AG04449 (cell line): Measurements from ENCODE around the gene LZTR1.
A peak's percentile ranks its signal among the peaks of the same experiment; 100 is the strongest.

Experiments used
- CTCF ChIA-PET: fragments of 350-600 bp; formaldehyde crosslinking; extraction: SDS; loops from one replicate; lab custom pipeline; 2021; ENCODE audit warnings: antibody characterized with exemption; lab: Yijun Ruan, JAX
- POLR2A ChIA-PET: fragments of 400-600, 350-600 bp; formaldehyde crosslinking; extraction: SDS; loops from one replicate; lab custom pipeline; 2020; ENCODE audit warnings: antibody characterized with exemption, inconsistent platforms; lab: Yijun Ruan, JAX
- DNase-seq: peaks from one replicate; pipeline ENCODE4 v3.0.0-alpha.2; 2010; ENCODE audit warnings: low read depth, low spot score
- H3K4me3 ChIP-seq: 2 replicates; pipeline ENCODE4 v1.5.1; 2011; ENCODE audit warnings: low read depth, mild to moderate bottlenecking, control low read depth, low read length
- TF ChIP-seq, protein P1 (sequence below): IDR thresholded peaks from one replicate; pipeline ENCODE4 v1.5.1; 2011; ENCODE audit warnings: mild to moderate bottlenecking, moderate library complexity, low read length, control low read depth, inconsistent platforms; ENCODE audit not compliant: insufficient read depth; ENCODE audit errors: missing control alignments

The LZTR1 gene

DNA sequence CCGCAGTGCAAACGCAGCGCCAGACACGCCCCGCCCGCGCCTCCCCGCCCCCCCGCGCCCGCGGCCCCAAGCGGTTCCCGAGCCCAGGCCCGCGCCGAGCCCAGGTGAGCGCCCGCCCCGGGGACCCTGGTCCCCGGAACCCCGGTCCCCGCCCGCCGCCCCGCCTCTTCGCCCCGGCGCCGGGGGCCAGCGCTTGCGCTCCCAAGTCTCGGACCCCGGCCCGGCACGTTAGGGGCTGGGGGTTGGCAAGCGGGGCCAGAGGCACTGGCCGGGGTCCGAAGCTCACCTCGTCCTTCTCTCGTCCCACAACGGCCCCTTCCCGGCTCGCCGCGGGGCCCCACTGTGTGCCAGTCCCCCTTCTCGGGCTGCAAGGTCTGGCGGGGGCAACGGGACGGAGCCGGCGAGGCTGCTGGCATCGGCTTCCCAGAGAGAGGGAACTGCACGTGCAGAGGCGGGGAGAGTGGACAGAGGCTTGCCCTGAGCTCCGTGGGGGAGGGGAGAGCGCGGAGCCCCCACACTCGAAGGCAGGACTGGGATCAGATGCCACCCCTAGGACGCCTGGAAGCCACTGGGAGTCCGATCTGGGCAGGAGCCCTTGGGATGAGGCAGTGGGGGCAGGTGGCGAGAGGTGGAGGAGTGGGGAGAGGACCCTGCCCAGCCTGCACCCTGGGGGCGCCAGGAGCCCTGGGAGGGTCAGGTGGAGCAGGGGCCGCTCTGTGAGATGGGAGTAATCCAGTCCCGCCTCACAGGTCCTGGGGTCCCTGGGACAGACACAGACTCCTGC is 16.8 kb upstream of the LZTR1 start:
- TF ChIP-seq, protein P1, sequence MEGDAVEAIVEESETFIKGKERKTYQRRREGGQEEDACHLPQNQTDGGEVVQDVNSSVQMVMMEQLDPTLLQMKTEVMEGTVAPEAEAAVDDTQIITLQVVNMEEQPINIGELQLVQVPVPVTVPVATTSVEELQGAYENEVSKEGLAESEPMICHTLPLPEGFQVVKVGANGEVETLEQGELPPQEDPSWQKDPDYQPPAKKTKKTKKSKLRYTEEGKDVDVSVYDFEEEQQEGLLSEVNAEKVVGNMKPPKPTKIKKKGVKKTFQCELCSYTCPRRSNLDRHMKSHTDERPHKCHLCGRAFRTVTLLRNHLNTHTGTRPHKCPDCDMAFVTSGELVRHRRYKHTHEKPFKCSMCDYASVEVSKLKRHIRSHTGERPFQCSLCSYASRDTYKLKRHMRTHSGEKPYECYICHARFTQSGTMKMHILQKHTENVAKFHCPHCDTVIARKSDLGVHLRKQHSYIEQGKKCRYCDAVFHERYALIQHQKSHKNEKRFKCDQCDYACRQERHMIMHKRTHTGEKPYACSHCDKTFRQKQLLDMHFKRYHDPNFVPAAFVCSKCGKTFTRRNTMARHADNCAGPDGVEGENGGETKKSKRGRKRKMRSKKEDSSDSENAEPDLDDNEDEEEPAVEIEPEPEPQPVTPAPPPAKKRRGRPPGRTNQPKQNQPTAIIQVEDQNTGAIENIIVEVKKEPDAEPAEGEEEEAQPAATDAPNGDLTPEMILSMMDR: no peak
- DNase-seq: no peak
- ChIA-PET CTCF (interaction anchor here (1.2 to 2.6 kb wide), 2 partner anchors 17 to 49 kb away, joined by 3 to 6 read pairs; partner anchors contain the start of gene LZTR1), POLR2A (no interaction called here)
- peak overlapping the region; percentile 9; the same call in 1 of the 2 replicates for H3K4me3 ChIP-seq

- ChIA-PET CTCF (interaction anchor here (1.9 to 2.6 kb wide), 2 partner anchors 16 kb away, joined by 6 to 16 read pairs; partner anchors contain the start of gene LZTR1), POLR2A (no interaction called here)
- no peak overlapping the region for H3K4me3 ChIP-seq
- no peak for DNase-seq
- TF ChIP-seq, protein P1: no peak
These were observed 15.9 kb upstream of the LZTR1 start for GRCh38 chr22:20965888-20966855.

- H3K4me3 ChIP-seq: no peak within 1 kb of the TSS
- ChIA-PET POLR2A (no interaction called here), CTCF (interaction anchor here (1.9 kb wide), 1 partner anchor 15 kb away, joined by 16 read pairs; the partner anchor contains the start of gene LZTR1)
- TF ChIP-seq, protein P1: no peak
- DNase-seq: no peak
These were observed 15.0 kb upstream of the LZTR1 start, which contains the start of gene AIFM3 for GRCh38 chr22:20966883-20967696. Gene AIFM3, plus strand, starts transcription at chr22:20967255. Its CDS starts 690 bp downstream, at chr22:20967945.

DNA sequence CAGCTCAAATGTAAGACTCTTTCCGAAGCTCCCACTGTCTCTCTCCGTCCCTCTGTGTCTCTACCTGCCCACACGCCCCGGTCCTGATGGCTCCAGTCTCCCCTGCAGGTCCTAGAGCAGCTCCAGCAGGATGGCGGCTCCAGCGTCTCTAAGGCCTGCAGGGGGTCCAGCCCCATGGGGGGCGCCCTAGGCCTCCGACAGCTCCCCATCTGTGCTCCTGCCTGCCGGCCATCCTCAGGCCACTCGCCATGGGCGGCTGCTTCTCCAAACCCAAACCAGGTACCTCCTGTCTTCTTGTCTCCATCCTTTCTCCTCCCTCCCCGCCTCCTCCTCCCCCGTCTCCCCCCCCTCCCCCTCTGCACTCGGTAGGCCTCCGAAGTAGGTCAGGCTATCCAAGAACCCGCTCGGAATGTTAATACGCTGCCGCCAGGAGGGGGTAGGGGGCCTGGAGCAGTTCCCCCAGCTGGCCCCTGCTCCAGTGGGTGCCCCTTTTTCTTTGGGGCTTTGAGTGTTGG is 14.3 kb upstream of the LZTR1 start:
- ChIA-PET POLR2A (interaction anchor here (1.6 kb wide), 1 partner anchor 14 kb away, joined by 3 read pairs; the partner anchor contains the start of gene LZTR1), CTCF (interaction anchor here (0.9 to 1.9 kb wide), 2 partner anchors 10 to 14 kb away, joined by 4 to 16 read pairs; partner anchors contain the start of gene LZTR1)
- H3K4me3 ChIP-seq: no peak overlapping the region
- DNase-seq: no peak
- TF ChIP-seq, protein P1: no peak

- DNase-seq: no peak
- ChIA-PET CTCF (interaction anchor here (0.9 to 1.9 kb wide), 2 partner anchors 11 to 13 kb away, joined by 4 to 16 read pairs; partner anchors contain the start of gene LZTR1), POLR2A (interaction anchor here (1.6 kb wide), 1 partner anchor 14 kb away, joined by 3 read pairs; the partner anchor contains the start of gene LZTR1)
- TF ChIP-seq, protein P1: no peak
- H3K4me3 ChIP-seq: no peak overlapping the region
These were observed 13.7 kb upstream of the LZTR1 start for GRCh38 chr22:20968281-20968977.
